ENCODE measurements around the gene PACRGL. TPM values are rescaled to one million over a fixed set of nuclear protein-coding genes. Genes with fewer than 3 reads are reported as not detected.

Gene PACRGL
- 39.9 TPM for polyA plus RNA-seq (ENCODE audit: insufficient read length)
- long read RNA-seq, donor 1, partial matches to known transcripts: 8 of 9 reads
- long read RNA-seq, donor 1, other reads (novel, unspliced or antisense): 0 of 9 reads
- long read RNA-seq, donor 2, partial matches to known transcripts: 0 of 4 reads
- long read RNA-seq, donor 2, other reads (novel, unspliced or antisense): 0 of 4 reads
- long read RNA-seq, donor 3: 0 reads
- long read RNA-seq, donor 4: 0 reads
- long read RNA-seq, donor 5, partial matches to known transcripts: 0 of 3 reads
- long read RNA-seq, donor 5, other reads (novel, unspliced or antisense): 0 of 3 reads
- long read RNA-seq, donor 6: 0 reads
- long read RNA-seq, donor 7, partial matches to known transcripts: 8 of 9 reads
- long read RNA-seq, donor 7, other reads (novel, unspliced or antisense): 0 of 9 reads
- long read RNA-seq, donor 8, partial matches to known transcripts: 0 of 2 reads
- long read RNA-seq, donor 8, other reads (novel, unspliced or antisense): 0 of 2 reads

DNA sequence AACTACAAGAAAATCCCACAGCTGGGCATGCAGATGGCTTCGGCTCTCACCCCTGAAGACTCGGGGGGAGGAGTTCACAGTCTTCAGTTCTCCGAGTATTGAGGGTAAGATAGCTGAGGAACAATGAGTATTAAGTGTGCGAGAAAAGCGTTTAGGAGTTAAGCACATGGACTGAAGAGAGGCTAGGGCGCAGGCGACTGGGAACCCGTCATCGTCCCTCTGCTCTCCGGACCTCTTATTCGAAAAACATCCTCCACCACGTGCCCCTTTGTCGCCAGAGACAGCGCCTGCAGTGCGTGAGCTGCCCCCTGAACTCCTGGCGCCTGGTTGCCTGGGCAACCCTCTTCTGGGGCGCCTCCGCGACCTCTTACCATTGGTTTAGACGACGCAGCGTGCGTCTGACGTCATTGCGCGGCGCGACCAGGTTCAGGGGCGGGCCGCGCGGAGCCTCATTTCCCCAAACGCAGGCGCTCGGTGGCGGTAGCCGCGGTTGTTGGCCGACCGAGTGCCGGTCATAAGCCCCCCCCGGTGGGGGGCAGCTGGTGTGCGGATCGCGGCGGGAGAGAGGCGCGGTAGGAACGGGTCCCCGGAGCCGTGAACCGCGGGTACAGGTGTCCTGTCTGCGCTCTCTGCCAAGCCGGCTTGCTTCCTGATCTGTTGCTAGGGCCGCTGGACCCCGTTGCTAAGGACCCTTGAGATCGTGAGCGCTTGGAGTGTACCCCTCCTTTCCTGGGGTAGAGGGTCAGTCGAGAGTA lies at the start of gene PACRGL:
TSS of gene PACRGL (plus strand) at position 452 of the 755 bp plus-strand sequence. CDS start 4,024 bp downstream, outside the sequence.
- DNase-seq: peak; percentile 94

DNA sequence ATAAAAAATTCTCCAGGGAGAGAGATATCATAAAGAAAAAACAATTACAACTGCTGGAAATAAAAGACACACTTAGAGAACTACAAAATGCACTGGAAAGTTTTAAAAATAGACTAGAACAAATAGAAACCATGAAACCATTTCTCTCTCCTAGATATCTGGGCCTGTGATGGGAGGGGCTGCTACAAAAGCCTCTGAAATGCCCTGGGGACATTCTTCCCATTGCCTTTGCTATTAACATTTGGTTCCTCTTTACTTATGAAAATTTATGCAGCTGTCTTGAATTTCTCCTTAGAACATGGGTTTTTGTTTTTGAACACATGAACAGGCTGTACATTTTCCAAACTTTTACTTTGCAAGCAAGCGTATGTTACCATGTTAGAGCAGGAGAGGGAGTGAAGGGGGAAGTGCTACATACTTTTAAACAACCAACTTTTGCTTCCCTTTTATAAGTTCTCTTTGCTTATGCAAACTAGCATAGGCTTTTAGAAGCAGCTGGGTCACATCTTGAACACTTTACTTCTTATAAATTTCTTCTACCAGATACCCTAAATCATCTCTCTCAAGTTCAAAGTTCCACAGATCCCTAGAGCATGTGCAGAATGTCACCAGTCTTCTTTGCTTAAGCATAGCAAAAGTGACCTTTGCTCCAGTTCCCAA lies 47.9 kb upstream of the PACRGL start:
- DNase-seq: no peak

DNA sequence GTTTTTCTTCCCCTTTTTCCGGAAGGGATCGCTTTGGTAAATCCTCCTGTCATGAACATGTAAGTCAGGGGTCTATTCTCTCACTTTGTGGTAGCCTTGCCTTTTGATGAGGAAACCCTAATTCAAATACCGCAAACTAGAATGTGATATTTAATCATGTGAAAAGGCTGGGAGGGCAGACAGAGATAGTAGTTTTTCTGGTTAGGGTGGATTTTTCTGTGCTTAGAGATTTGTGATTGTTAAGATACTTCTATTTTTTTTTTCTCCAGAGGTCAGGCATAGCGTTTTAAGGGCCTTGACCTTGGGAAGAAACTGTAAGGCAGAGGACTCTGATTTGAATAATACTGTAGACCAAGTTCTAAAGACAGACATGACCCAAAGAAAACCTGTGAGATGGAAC lies 41.8 kb upstream of the PACRGL start:
- no peak for DNase-seq

DNA sequence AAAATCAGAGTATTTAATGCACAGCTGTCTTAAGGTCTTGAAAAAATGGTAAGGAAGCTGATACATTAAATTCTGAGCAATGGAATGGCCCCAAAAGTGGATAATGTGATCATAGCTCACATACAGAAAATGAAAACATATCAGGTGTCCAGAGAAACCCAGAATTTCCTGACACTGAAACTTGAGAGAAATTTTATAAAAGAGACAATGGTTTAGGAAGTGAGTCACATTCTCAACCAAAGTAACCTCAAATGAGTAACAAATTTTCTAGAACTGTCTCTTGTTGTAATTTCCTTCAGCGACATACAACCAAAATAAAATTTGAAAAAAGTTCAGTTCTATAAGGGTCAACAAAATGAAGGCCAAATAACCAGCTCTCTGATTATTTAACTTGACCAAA lies 37.4 kb upstream of the PACRGL start:
- no peak for DNase-seq

DNA sequence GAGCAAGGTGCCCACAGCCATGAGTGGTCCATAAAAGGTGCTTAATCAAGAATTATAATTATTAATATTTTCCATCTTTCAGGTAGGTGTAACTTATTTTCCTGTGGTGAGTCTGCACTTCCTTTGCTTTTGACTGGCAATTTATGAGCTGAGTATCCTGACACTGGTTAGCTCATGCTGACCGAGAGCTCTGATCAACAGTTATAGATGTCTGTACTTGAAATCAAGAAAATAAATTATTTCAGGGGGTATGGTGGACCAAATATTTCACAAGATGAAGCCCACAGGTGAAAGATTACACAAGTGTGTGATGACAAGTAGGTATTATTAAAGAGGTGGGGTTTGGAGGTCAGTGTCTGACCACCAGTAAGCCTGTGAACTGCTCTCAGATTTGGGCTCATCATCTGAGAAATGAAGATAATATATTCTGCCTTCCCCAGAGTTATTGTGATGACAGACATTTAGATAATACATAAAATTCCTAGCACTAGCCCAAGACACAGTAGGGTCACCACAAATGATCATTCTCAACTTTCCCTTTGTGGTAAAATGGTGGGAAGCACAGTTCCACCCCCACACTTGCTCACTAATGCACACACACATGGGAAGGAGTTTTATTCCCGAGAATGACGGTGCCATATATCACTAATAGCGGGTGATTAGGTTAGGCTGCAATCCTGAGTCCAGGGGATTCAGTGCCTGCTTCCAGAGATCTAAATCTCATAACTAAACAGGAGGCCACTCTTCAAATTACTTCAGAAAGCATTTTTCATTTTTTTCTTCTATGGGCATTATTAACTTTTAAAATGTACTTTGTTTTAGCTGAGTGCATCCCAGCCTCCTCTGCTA lies 34.0 kb upstream of the PACRGL start:
- no peak for DNase-seq

DNA sequence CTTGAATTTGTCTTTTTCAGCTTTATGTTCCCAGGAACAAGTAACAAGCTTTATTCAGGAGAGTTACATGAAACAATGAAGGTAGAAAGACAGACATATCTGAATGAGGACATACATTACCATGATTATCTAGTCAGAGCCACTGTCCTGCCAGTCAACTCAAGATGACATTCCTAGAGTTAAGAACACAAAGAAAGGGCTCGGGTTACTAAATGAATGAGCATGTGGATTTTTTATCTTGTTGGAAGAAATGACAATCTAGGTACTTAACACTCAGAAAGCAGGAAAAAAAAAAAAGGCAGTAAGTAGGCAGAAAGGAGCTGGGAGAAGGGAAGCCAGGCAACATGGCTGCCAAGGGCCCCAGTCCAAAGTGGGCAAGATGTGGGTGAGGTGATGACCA lies 28.0 kb upstream of the PACRGL start:
- DNase-seq: no peak

DNA sequence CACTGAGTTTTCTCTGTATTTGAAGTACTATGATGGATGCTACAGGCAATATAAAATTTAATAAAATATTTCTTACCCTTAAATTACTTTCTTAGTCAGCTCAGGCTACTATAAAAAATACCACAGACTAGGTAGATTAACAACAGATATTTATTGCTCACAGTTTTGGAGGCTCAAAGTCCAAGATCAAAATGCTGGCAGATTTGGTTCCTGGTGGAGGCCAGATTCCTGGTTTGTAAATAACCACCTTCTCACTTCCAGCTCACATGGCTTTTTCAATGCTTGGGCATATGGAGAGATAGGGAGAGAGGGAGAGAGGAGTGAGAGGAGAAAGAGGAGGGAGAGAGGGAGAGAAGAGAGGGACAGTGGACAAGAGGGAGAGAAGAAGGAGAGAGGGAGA lies 24.5 kb upstream of the PACRGL start:
- no peak for DNase-seq

DNA sequence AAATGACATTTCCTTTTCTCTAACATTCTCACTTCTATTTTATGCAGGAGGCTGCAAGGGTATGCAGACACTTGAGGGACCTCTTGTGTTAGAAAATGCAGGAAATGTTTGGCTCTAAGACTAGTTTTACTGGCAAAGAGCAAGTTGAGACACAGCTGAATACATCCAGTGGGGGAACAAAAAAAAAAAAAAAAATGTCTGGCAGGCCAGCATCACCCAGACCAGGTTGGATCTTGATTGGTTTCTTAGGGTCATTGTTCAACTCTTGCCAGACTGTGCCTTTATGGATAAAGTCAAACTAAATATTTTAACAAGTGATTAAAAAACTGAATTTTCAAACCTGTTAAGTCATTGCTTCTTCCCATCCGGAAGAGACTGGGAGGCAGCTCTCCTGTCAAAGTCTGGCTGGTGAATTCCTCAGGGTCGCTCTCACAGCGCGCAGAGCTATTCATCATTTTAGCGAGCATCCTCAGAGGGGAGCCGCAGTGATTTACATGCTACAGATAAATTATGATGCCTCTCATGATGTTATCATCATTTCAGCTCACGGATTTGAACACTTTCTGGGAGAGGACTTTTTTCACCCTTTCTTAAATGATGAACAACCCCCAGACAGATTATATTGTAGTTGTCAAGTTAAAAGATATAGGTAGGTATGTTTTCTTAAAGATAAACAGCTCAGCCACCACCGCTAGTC lies 23.6 kb upstream of the PACRGL start:
- DNase-seq: no peak

DNA sequence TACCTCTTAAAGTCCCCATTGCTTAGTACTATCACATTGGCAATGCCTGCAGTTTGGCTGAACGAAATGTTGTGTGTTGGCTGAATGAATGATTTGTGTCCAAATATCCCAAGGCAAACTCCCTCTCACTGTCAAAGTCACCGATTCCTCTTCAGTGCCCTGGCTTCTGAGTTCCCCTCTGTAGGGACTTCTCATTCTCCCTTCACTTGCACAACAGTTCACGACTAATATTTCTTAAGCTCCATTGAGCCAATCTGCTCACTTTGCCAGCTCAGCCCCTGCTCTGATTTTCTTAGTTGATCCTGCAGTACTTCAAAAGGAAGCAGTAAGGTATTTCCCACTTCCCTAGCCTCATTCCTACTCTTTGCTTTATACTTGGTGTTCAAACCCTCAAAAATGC lies 21.9 kb upstream of the PACRGL start:
- no peak for DNase-seq

DNA sequence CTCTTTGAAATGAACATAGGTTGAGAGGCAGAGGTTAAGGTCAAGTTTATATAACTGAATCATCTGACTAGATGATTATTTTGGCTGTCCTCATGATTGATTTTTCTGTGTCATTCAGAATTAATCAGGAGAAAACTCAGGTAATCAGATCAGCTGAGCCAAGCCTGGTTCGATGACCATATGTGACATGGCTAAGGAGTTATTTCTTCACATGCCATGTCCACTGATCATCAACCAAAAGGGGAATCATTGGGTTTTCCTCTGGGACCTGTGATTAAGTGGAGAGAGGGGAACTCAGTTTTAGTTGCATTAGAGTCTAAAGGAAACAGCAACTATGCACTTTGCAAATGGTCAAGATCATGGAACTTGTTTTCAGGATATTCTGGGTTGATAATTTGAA lies 20.3 kb upstream of the PACRGL start:
- no peak for DNase-seq

DNA sequence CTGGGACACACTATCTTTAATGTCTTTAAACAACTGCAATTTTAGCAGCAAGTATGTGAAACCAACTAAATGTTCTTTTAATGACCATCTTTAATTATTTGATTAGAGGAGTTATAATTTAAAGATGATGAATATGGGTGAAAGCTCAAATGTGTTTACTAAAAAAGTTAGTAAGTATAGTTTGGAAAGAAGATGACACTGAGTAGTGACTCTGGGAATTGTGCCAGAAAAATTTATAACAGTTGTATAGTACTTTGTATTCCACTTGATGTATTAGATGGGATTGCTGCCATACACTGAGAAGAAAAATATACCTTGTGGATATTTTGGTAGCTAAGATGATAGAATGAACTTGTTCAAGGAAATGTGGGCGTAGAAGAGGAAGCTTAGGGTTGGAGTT lies 19.5 kb upstream of the PACRGL start:
- DNase-seq: no peak

DNA sequence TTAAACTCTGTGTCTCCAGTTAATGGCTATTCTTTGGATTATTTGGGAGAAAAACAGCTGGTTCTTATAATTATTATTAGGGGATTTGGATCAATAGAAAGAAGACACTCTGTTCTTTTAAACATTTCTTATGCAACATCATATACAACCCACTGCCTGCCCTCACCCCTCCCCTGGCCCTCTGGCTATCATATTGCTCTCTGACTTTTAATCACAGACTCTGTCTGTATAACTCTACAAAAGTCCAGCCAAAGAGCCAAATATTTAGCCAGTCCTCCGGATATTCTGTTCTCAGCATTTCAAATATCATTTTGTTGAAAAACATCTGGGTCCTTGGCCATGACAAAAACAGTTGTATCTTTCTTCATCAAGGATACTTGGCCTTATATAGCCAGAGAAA lies 19.0 kb upstream of the PACRGL start:
- DNase-seq: no peak

DNA sequence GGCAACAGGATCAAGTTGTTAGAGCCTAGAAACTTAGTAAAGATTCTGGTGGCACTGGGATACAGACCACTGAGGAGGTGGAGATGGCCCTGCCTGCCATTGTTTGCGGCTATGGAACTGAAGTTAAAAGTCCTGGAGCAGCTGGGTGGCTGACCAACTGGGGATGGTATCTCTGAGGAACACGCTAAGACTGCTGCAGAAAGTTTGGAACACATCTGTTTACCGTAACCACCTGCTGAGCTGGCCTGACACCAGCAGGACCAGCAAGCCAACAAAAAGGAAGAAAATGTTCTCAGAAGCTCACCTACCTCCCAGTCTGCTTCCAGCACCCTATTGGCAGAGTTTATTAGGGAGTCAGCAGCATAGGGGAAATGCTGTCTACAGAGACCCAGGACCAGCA lies 17.4 kb upstream of the PACRGL start:
- no peak for DNase-seq

DNA sequence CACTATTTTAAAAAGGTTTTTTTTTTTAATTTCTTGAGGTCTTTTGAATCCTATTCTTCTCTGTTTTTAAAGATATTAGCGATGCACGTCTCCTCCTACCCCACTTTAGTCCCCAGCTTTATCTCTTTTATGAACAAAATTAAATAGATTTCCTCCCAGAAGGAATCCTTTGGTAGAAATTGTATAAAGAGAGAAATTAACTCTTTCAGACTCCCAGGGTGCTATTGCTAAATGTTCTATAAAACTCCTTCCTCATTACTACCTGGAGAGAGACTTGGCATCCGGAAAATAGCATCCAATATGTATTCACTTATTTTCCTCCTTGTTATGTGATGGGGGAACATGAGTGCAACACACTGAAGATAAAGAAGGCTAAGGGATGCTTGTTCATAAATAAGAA lies 16.5 kb upstream of the PACRGL start:
- no peak for DNase-seq

DNA sequence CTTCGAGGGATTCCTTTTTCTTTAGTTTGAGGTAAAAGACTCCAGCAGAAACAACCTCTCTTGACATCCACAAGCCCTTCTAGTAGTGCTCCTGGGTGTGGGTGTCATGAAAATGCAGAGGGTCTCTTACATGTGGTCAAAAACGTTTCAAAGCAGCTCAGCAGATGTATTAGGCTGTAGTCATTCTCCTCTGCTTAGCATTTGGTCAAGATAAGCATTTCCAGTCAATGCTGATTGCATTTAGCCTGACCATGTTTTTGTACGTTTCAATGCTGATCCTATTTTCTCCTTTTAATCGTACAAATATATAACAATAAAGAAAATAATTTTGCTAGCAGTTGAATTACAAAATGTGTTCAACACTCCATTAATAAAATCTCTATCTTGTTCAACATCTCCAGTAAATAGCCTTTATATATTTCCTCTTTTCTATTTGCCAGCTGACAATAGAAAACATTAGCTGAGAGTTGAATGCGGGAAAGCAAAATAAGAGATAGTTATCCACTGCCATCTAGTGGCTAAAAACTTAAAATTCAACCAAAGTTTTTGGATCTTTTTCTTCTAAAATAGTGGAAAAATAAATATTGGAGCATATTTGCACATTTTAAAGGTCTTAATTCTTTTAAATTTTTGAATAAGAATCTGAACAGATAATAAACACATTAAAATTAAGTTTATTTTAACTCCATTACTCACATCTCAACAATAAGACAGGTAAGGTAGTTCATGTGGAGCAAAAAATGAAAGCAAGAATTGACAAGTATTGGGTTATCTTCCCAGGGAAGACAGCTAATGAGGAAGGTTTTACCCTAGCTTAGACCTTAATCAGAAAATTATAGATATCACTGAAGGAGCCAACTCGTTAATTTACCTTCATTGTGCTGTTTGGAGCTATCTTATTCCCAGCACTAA lies 15.2 kb upstream of the PACRGL start:
- no peak for DNase-seq

DNA sequence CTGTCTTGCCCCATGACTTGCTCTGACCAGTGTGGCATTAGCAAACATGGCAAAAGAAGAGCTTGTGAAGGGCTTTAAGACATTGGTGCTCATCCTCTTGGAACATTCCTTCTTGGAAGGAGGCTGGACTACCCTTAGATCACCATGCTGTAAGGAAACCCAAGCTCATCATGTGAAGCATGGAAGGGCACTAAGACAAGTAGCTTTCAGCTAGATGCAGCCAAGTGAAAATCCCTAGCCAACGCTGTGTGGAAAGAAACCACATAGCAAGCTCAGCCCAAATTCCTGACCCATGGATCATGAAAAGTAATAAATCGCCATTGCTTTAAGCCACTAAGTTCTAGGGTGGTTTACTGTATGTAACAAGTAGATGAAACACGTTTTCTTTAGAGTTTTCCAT lies 12.4 kb upstream of the PACRGL start:
- DNase-seq: no peak

DNA sequence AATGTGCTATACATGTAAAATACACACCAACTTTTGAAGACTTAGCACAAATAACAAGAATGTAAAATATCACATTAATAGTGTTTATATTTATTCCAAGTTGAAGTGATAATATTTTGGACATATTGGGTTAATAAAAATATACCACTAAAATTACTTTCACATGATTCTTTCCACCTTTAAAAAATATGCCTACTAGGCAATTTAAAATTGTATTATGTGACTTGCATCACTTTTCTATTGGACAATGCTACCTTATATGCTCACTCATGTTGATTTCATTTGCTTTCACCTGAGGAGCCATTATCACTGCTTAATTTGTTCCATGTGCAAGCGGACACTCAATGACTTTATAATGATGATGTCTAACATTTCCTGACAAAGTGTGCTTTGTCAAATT lies 3.4 kb upstream of the PACRGL start:
- DNase-seq: no peak

DNA sequence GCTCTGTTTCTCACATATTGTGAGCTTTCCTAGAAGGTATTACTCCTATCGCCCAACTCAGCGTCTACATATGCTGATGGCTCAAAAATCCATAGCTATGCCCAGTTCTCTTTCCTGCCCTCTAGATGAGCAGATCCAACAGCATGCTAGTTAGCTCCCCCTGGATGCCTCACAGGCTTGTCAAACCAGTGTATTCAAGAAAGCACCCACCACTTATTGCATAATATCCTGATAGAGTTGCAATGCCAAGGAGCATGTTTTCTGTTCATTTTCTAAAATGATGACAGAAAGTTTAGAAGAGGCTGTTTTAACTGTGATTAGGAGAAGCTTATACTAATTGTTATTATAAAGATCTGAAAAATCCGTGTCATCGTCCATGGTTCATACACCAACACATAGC lies 1.9 kb upstream of the PACRGL start:
- DNase-seq: no peak

DNA sequence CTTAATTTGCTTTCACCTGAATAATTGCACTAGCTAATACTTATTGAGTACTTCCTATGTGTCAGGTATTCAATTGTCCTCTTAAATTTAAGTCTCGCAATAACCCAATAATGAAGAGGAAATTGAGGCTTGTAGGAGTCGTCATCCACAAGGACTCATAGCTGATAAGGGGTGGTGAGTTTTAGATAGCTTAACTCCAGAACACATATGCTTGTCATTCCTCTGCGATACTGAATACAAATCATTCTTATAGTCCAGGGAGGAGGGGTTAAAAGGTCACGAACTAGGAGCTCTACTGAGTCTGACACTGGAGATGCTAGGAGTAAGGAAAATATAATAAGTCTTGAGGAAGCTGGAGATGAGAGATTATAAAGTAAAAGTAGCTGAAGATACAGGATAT lies 1.4 kb upstream of the PACRGL start:
- DNase-seq: no peak

DNA sequence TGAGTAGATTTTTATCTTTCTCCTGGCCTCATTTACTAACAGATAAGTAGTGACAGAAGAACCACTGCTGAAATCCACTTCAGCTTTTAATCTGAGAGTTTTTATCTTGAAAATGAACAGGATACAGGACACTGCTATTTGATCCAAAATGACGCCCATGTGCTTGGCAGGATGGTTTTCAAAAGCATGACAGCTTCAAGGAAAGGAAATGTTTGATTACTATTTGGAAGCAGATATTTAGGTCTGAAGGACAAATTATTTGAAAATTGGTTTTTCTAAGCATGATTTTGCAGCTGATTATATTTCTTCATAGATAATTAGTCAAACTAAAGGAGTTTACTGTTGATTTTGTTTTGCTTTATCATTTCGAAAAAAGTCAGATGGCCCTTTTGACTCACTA lies 11.1 kb downstream of the PACRGL start:
- no peak for DNase-seq
